CD4-positive, alpha-beta T cell treated with Interleukin-6 for 4 hours (primary cell): ENCODE measurements around the gene CCDC149.

Experiments used
- DNase-seq: peaks from one replicate; pipeline ENCODE4 v3.0.0-alpha.2; 2020; ENCODE audit warnings: mixed read lengths

The CCDC149 gene

GRCh38 chr4:24877868-24878635 is 34.8 kb downstream of the CCDC149 start:
- no peak for DNase-seq

- no peak for DNase-seq
These were observed 36.4 kb downstream of the CCDC149 start for GRCh38 chr4:24876431-24876830.

GRCh38 chr4:24872720-24873119 is 40.1 kb downstream of the CCDC149 start:
- DNase-seq = no peak

- DNase-seq = no peak
These were observed 41.6 kb downstream of the CCDC149 start for GRCh38 chr4:24871210-24871609.

- no peak for DNase-seq
These were observed 45.0 kb downstream of the CCDC149 start for GRCh38 chr4:24867766-24868296.

- DNase-seq = no peak
These were observed 45.6 kb downstream of the CCDC149 start for GRCh38 chr4:24867251-24867650.

GRCh38 chr4:24865401-24865800 is 47.4 kb downstream of the CCDC149 start:
- no peak for DNase-seq

GRCh38 chr4:24863799-24864198 is 49.0 kb downstream of the CCDC149 start:
- no peak for DNase-seq

- no peak for DNase-seq
These were observed 50.6 kb downstream of the CCDC149 start for GRCh38 chr4:24862073-24862751.

- DNase-seq = no peak
These were observed 54.3 kb downstream of the CCDC149 start for GRCh38 chr4:24858550-24858949.

- DNase-seq = no peak
These were observed 54.8 kb downstream of the CCDC149 start for GRCh38 chr4:24858026-24858425.

GRCh38 chr4:24856586-24856985 is 56.3 kb downstream of the CCDC149 start:
- DNase-seq = no peak

- DNase-seq = no peak
These were observed 57.1 kb downstream of the CCDC149 start for GRCh38 chr4:24855741-24856140.

- no peak for DNase-seq
These were observed 59.7 kb downstream of the CCDC149 start for GRCh38 chr4:24853142-24853541.

- DNase-seq = no peak
These were observed 62.2 kb downstream of the CCDC149 start for GRCh38 chr4:24850674-24851073.

GRCh38 chr4:24849756-24850155 is 63.1 kb downstream of the CCDC149 start:
- DNase-seq = no peak

GRCh38 chr4:24849351-24849750 is 63.5 kb downstream of the CCDC149 start:
- DNase-seq = no peak

- DNase-seq = no peak
These were observed 66.1 kb downstream of the CCDC149 start for GRCh38 chr4:24846716-24847115.

- DNase-seq = no peak
These were observed 66.9 kb downstream of the CCDC149 start for GRCh38 chr4:24845902-24846301.

GRCh38 chr4:24845132-24845531 is 67.7 kb downstream of the CCDC149 start:
- no peak for DNase-seq

GRCh38 chr4:24843096-24843495 is 69.7 kb downstream of the CCDC149 start:
- no peak for DNase-seq

- DNase-seq = no peak
These were observed 70.5 kb downstream of the CCDC149 start for GRCh38 chr4:24842356-24842755.

GRCh38 chr4:24840826-24841543 is 71.9 kb downstream of the CCDC149 start:
- no peak for DNase-seq

GRCh38 chr4:24840362-24840761 is 72.5 kb downstream of the CCDC149 start:
- DNase-seq = no peak
